ENCODE data around the gene MYBPC2.
"Not testable (repeated sequence)": the region's sequence is repeated elsewhere in the genome, so short reads cannot be mapped to it uniquely, and the experiment has no call there.

The MYBPC2 gene

DNA sequence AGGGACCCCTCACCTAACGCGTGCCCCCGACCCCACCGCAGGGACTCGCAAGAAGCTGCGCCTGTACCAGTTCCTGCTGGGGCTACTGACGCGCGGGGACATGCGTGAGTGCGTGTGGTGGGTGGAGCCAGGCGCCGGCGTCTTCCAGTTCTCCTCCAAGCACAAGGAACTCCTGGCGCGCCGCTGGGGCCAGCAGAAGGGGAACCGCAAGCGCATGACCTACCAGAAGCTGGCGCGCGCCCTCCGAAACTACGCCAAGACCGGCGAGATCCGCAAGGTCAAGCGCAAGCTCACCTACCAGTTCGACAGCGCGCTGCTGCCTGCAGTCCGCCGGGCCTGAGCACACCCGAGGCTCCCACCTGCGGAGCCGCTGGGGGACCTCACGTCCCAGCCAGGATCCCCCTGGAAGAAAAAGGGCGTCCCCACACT lies 4.7 kb upstream of the MYBPC2 start:
- peak; percentile 86 for DNase-seq (ENCODE audit: low read depth, low spot score)

- DNase-seq (ENCODE audit: low read depth, low spot score): no peak
These were observed 3.8 kb upstream of the MYBPC2 start for GRCh38 chr19:50428772-50429463.

GRCh38 chr19:50430888-50431342 lies 1.8 kb upstream of the MYBPC2 start:
- no peak for DNase-seq (ENCODE audit: low read depth, low spot score)

GRCh38 chr19:50431343-50432220 lies 1.1 kb upstream of the MYBPC2 start:
- DNase-seq (ENCODE audit: low read depth, low spot score): peak; percentile 92

- DNase-seq (ENCODE audit: low read depth, low spot score): no peak
These were observed 799 bp downstream of the MYBPC2 start for GRCh38 chr19:50433201-50434180.

- DNase-seq (ENCODE audit: low read depth, low spot score): no peak
These were observed 1.8 kb downstream of the MYBPC2 start for GRCh38 chr19:50434525-50434924.

GRCh38 chr19:50435221-50435620 lies 2.5 kb downstream of the MYBPC2 start:
- no peak for DNase-seq (ENCODE audit: low read depth, low spot score)

DNA sequence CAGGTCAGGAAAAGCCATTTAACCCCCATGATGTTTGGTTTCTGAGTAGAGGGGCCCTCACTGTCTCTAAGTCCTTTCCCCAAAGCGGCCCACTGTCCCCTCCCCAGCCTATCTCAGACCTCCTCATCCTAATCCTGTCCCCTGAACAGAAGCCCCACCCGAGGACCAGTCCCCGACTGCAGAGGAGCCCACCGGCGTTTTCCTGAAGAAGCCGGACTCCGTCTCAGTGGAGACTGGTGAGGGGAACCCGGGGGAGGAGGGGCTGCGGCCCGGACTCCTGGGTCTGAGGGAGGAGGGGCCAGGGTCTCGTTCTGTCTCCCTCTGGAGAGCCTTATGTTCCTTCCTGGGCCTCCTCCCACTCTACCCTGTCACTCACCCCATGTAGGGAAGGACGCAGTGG lies 2.9 kb downstream of the MYBPC2 start:
- DNase-seq (ENCODE audit: low read depth, low spot score): no peak

DNA sequence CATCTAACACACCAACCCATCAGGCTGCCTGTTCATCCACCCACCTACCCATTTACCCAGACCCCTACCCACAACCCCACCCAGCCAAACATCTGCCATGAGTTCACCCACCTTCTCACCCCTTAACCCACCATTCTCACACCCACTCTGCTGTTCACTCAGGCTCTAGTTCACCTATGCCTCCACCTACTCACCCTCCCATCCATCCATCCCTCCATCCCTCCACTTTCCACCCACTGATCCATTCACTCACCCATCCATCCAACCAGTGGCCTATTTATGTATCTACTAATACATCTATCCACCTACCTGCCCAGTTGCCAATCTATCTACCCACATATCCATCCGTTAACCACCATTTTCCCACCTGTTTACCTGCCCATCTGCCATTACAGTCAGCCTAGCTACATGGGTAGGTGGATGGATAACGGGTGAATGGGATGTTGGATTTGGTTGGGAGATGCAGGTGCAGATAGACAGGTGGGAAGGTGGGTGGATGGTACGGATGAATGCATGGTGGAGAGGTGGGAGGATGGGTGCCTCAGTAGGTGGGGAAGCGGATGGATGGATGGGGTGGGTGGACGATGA lies 5.3 kb downstream of the MYBPC2 start:
- DNase-seq (ENCODE audit: low read depth, low spot score): no peak

GRCh38 chr19:50439130-50439529 lies 6.4 kb downstream of the MYBPC2 start:
- not testable (repeated sequence) for DNase-seq (ENCODE audit: low read depth, low spot score)

- DNase-seq (ENCODE audit: low read depth, low spot score): no peak
These were observed 11.4 kb downstream of the MYBPC2 start for GRCh38 chr19:50444059-50444458.

- no peak for DNase-seq (ENCODE audit: low read depth, low spot score)
These were observed 14.4 kb downstream of the MYBPC2 start for GRCh38 chr19:50447053-50447452.

- no peak for DNase-seq (ENCODE audit: low read depth, low spot score)
These were observed 15.1 kb downstream of the MYBPC2 start for GRCh38 chr19:50447750-50448149.

GRCh38 chr19:50449236-50449899 lies 16.7 kb downstream of the MYBPC2 start:
- DNase-seq (ENCODE audit: low read depth, low spot score): no peak

DNA sequence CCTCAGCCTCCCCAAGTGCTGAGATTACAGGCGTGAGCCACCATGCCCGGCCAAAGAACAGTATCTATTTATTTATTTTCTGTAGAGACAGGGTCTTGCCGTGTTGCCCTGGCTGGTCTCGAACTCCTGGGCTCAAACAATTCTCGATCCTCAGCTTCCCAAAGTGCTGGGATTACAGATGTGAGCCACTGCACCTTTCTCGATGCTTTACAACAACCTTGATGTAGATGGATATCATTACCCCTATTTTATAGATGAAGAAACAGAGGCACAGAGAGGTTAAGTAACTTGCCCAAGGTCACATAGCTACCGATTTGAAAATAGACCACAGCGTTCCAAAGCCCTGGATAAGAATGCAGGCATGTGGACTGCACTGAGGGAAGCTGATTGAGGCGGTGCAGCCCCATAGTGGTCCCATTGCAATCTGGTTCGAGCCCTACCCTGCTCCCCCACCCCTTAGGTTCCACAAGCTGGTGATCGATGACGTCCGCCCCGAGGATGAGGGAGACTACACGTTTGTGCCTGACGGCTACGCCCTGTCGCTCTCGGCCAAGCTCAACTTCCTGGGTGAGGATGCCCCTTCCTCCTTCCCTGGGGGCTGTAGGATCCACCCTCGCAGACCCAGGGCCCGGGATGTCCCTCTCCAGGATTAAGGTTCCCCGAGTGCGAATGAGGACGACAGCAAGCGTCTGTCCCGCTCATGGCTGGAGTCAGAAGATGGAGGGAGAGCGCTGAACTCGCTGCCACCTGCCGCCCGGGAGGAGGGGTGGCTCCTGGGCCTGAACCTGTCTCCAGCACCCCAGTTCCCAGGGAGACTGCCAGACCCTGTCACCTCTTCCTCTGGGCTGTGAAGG lies 17.9 kb downstream of the MYBPC2 start:
- DNase-seq (ENCODE audit: low read depth, low spot score): no peak

DNA sequence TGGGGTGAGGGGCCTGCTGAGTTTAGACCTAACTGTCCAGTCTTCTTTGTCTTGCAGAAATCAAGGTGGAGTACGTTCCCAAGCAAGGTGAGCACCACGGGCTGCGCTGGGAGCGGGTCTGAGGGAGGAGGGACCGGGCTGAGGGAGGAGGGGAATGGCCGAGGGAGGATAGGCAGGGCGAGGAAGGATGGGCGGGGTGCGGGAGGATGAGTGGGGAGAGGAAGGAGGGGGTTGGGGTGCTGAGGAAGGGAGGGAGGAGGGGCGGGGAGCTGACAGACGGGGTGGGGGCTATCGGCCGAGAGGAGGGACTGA lies 18.5 kb downstream of the MYBPC2 start:
- DNase-seq (ENCODE audit: low read depth, low spot score): no peak

GRCh38 chr19:50453243-50453642 lies 20.6 kb downstream of the MYBPC2 start:
- no peak for DNase-seq (ENCODE audit: low read depth, low spot score)

DNA sequence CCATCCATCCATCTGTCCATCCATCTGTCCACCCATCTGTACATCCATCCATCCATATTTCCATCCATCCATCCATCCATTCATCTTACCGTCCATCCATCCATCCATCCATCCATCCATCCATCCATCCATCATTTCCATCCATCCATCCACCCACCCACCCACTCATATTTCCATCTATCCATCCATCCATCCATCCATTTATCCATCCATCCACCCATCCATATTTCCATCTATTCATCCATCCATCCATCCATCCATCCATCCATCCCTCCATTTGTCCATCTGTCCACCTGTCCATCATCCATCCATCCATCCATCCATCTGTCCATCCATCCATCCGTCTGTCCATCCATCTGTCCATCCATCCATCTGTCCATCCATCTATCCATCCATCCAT lies 23.3 kb downstream of the MYBPC2 start:
- DNase-seq (ENCODE audit: low read depth, low spot score): no peak

DNA sequence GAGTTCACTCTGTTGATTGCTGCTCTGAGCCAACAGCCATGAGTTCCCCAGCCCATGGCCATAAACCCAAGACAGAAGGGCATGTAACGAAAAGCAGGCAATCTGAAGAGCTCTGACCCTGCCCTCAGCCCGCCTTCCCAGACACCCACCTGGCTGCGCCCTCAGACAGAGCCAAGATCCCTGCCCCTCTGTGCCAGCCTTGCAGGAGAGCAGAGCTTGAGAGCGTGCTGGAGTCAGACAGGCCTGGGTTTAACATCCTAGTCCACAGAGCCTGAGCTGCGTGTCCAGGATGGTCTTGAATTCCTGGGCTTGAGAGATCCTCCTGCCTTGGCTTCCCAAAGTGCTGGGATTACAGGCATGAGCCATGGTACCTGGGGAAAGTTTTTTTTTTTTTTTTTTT lies 24.6 kb downstream of the MYBPC2 start:
- no peak for DNase-seq (ENCODE audit: low read depth, low spot score)
